ENCODE data around the gene SDHD. TPM values are rescaled to one million over a fixed set of nuclear protein-coding genes. Genes with fewer than 3 reads are reported as not detected.

Gene SDHD
- total and polyA plus RNA-seq, 9 of the 15 experiments (the other 6 are each of a cell fraction or from before 2014, with no cell fraction given), result 150 to 1,225 (median 215) TPM

GRCh38 chr11:112049777-112050176 is 36.9 kb upstream of the SDHD start:
- no peaks in the 10 kb centered on the region for H3K27me3 ChIP-seq (ENCODE audit: control insufficient read depth in 2 of 2, insufficient read depth in 2 of 2, low read length in 2 of 2)
- TF ChIP-seq MIER1 (IDR thresholded peaks at IDR 0.05; ENCODE audit: low read depth), result no peak
- no peak for TF ChIP-seq NKRF (IDR thresholded peaks at IDR 0.05; ENCODE audit: borderline replicate concordance)
- no peak for TF ChIP-seq BHLHE40 (IDR thresholded peaks at IDR 0.05; ENCODE audit: low read length)
- H3K9me1 ChIP-seq (ENCODE audit: control insufficient read depth, insufficient read depth, low read length), result no peaks in the 10 kb centered on the region
- 48% methylated on average over 2 of the region's 2 CpGs for WGBS (ENCODE audit: insufficient coverage, low coverage, missing lambda C conversion rate)
- H3K27ac ChIP-seq (ENCODE audit: extremely low read depth, low read depth, low read length), result no peak overlapping the region
- peaks cover 89% of the 10 kb centered on the region for H3K36me3 ChIP-seq (ENCODE audit: control insufficient read depth, insufficient read depth, low read length)
- H3K9me3 ChIP-seq (replicated peaks; ENCODE audit: control insufficient read depth, insufficient read depth, low read depth, low read length), result no peaks in the 10 kb centered on the region
- H3K4me1 ChIP-seq (replicated peaks in 1 of 2; ENCODE audit: control insufficient read depth in 2 of 2, insufficient read depth in 2 of 2, low read length in 2 of 2), result peaks cover 0 to 3% of the 10 kb centered on the region in 2 experiments; a peak in 2 of 5 replicates
- DNase-seq (ENCODE audit: extremely low read depth in 1 of 4, low spot score in 3 of 4) (no peak), ATAC-seq (no peak), FAIRE-seq (no peak)
- BruUV-seq (replicated peaks), result no TSS peak
- no peak overlapping the region for H2AFZ ChIP-seq (ENCODE audit: low read depth, low read length)
- H3K4me2 ChIP-seq (ENCODE audit: insufficient read depth, low read length), result no peak overlapping the region
- ChIA-PET CTCF (ENCODE audit: low intra/inter-chr PET ratio) (interaction anchor here (0.7 kb wide), 1 partner anchor 25 kb away, joined by 4 read pairs; no protein-coding TSS in a partner anchor), POLR2A (no interaction called here)
- peaks cover 37% of the 10 kb centered on the region for H3K79me2 ChIP-seq (ENCODE audit: control insufficient read depth, insufficient read depth, low read length)
- no peak overlapping the region for H3K9ac ChIP-seq (ENCODE audit: insufficient read depth in 1 of 2, low read depth in 2 of 2, low read length in 2 of 2)
- no peak overlapping the region for H3K4me3 ChIP-seq
- intact Hi-C loops (cut with micrococcal nuclease) (no loop called here), in situ Hi-C loops (cut with MboI) (no loop called here)
- H4K20me1 ChIP-seq (replicated peaks; ENCODE audit: control insufficient read depth, insufficient read depth, low read length), result no peaks in the 10 kb centered on the region

GRCh38 chr11:112050721-112051120 is 36.0 kb upstream of the SDHD start:
- no peaks in the 10 kb centered on the region for H3K9me1 ChIP-seq (ENCODE audit: control insufficient read depth, insufficient read depth, low read length)
- H3K9ac ChIP-seq (ENCODE audit: insufficient read depth in 1 of 2, low read depth in 2 of 2, low read length in 2 of 2), result no peak overlapping the region
- TF ChIP-seq SRSF3 (IDR thresholded peaks at IDR 0.05; ENCODE audit: insufficient read depth, low read length) (no peak), BRF2 (IDR thresholded peaks at IDR 0.05; ENCODE audit: borderline replicate concordance, insufficient read depth, insufficient read length) (no peak), PML (IDR thresholded peaks at IDR 0.05; ENCODE audit: low read length) (no peak)
- H3K4me1 ChIP-seq (replicated peaks in 1 of 2; ENCODE audit: control insufficient read depth in 2 of 2, insufficient read depth in 2 of 2, low read length in 2 of 2), result no peaks in the 10 kb centered on the region
- peaks cover 85% of the 10 kb centered on the region for H3K36me3 ChIP-seq (ENCODE audit: control insufficient read depth, insufficient read depth, low read length)
- no peak for ATAC-seq
- in situ Hi-C loops (cut with MboI), result no loop called here
- DNase-seq (ENCODE audit: extremely low read depth in 1 of 4, low spot score in 3 of 4), result no peak
- intact Hi-C loops (cut with micrococcal nuclease), result no loop called here
- H3K4me2 ChIP-seq (ENCODE audit: insufficient read depth, low read length), result no peak overlapping the region
- no peaks in the 10 kb centered on the region for H4K20me1 ChIP-seq (replicated peaks; ENCODE audit: control insufficient read depth, insufficient read depth, low read length)
- no TSS peak for BruUV-seq (replicated peaks)
- no peak overlapping the region for H2AFZ ChIP-seq (ENCODE audit: low read depth, low read length)
- H3K79me2 ChIP-seq (ENCODE audit: control insufficient read depth, insufficient read depth, low read length), result peaks cover 33% of the 10 kb centered on the region
- no peak overlapping the region for H3K27ac ChIP-seq (ENCODE audit: extremely low read depth, low read depth, low read length)
- ChIA-PET POLR2A (no interaction called here), CTCF (ENCODE audit: low intra/inter-chr PET ratio) (no interaction called here)
- H3K9me3 ChIP-seq (replicated peaks; ENCODE audit: control insufficient read depth, insufficient read depth, low read depth, low read length), result no peaks in the 10 kb centered on the region
- no peaks in the 10 kb centered on the region for H3K27me3 ChIP-seq (ENCODE audit: control insufficient read depth in 2 of 2, insufficient read depth in 2 of 2, low read length in 2 of 2)
- FAIRE-seq, result no peak
- 83% methylated on average over 3 of the region's 3 CpGs for WGBS (ENCODE audit: insufficient coverage, low coverage, missing lambda C conversion rate)
- H3K4me3 ChIP-seq, result no peak overlapping the region

Data from K562 (cell line).